Hepatocyte (in vitro differentiated cells): ENCODE results near the gene TPRN. TPM values are rescaled to one million over a fixed set of nuclear protein-coding genes. Genes with fewer than 3 reads are reported as not detected.

Experiments used
- DNase-seq: peaks from one replicate; pipeline ENCODE4 v3.0.0-alpha.2; 2016; ENCODE audit warnings: low spot score
- H2AFZ ChIP-seq: fragments of 200-600 bp; sonication (generic); 2 replicates; pipeline ENCODE4 v1.6.0; 2016; ENCODE audit warnings: antibody characterized with exemption, mild to moderate bottlenecking
- H3K27ac ChIP-seq: fragments of 200-600 bp; sonication (generic); 2 replicates; pipeline ENCODE4 v1.5.1; 2016; ENCODE audit warnings: mild to moderate bottlenecking
- H3K27me3 ChIP-seq: fragments of 200-600 bp; sonication (generic); 2 replicates; pipeline ENCODE4 v1.6.1; 2016
- H3K36me3 ChIP-seq: fragments of 200-600 bp; sonication (generic); replicated peaks from 2 replicates; pipeline ENCODE4 v1.5.1; 2016; ENCODE audit warnings: low read depth; ENCODE audit not compliant: insufficient read depth
- H3K4me1 ChIP-seq: fragments of 200-600 bp; sonication (generic); 2 replicates; pipeline ENCODE4 v1.5.1; 2016; ENCODE audit warnings: mild to moderate bottlenecking, moderate library complexity; ENCODE audit not compliant: insufficient read depth
- H3K4me2 ChIP-seq: fragments of 200-600 bp; sonication (generic); 2 replicates; pipeline ENCODE4 v1.6.0; 2016
- H3K4me3 ChIP-seq: fragments of 200-600 bp; sonication (generic); 2 replicates; pipeline ENCODE4 v1.5.1; 2016; ENCODE audit warnings: mild to moderate bottlenecking
- H3K79me2 ChIP-seq: fragments of 200-600 bp; sonication (generic); 2 replicates; pipeline ENCODE4 v1.6.0; 2017; ENCODE audit warnings: mild to moderate bottlenecking
- H3K9me2 ChIP-seq: fragments of 200-600 bp; sonication (generic); replicated peaks from 2 replicates; pipeline ENCODE4 v1.6.0; 2017; ENCODE audit warnings: mild to moderate bottlenecking; ENCODE audit not compliant: insufficient read depth
- H3K9me3 ChIP-seq: fragments of 200-600 bp; sonication (generic); 2 replicates; pipeline ENCODE4 v1.5.1; 2016; ENCODE audit warnings: low read depth, mild to moderate bottlenecking
- H4K20me1 ChIP-seq: fragments of 200-600 bp; sonication (generic); 2 replicates; pipeline ENCODE4 v1.6.0; 2016; ENCODE audit warnings: mild to moderate bottlenecking; ENCODE audit not compliant: insufficient read depth, poor library complexity, severe bottlenecking
- EZH2 ChIP-seq: fragments of 200-600 bp; sonication (generic); IDR thresholded peaks from 2 replicates; pipeline ENCODE4 v1.6.1; 2016; ENCODE audit warnings: antibody characterized with exemption, mild to moderate bottlenecking, borderline replicate concordance
- EZH2phosphoT487 ChIP-seq: fragments of 200-600 bp; sonication (generic); IDR thresholded peaks from one replicate; pipeline ENCODE4 v1.6.1; 2018; ENCODE audit warnings: antibody characterized with exemption, mild to moderate bottlenecking, low read depth, moderate library complexity; ENCODE audit not compliant: unreplicated experiment, severe bottlenecking
- whole genome bisulfite sequencing: methylation state at CpG from one replicate; pipeline ENCODE4 v1.1.6; 2016; ENCODE audit warnings: low lambda C conversion rate; ENCODE audit errors: missing lambda C conversion rate; 5-methylcytosine and 5-hydroxymethylcytosine counted together
- polyA plus RNA-seq: library from polyadenylated mRNA; unstranded; fragments of >200 nt; fragmentation: Nextera tagmentation; extraction: Ambion mirVana; gene quantifications from 2 replicates; pipeline ENCODE4 v1.2.1, GENCODE V29; 2016
- total RNA-seq: library from RNA; depleted of rRNA; stranded (reverse); fragments of >200 nt; gene quantifications from 2 replicates; pipeline ENCODE4 v1.2.3, GENCODE V29; 2014
- TF ChIP-seq, protein P1 (sequence below): fragments of 200-600 bp; sonication (generic); IDR thresholded peaks from 2 replicates; pipeline ENCODE4 v1.5.1; 2016; ENCODE audit warnings: antibody characterized with exemption, mild to moderate bottlenecking; ENCODE audit not compliant: poor library complexity

The TPRN gene
- total and polyA plus RNA-seq, 2 experiments from 2014 or later, result 34.4 to 104 TPM

GRCh38 chr9:137198902-137199283 lies 1.6 kb downstream of the TPRN start:
- no peak for DNase-seq
- Histone ChIP-seq H2AFZ (no peak overlapping the region), H3K36me3 (no peaks in the 10 kb centered on the region), H3K4me3 (peak overlapping the region; percentile 36), H3K4me2 (peak overlapping the region; percentile 99), H3K27ac (peak overlapping the region; percentile 74), H4K20me1 (peaks cover 53% of the 10 kb centered on the region), H3K9me2 (no peaks in the 10 kb centered on the region), H3K79me2 (peaks cover 85% of the 10 kb centered on the region), H3K9me3 (no peaks in the 10 kb centered on the region), H3K4me1 (peaks cover 54% of the 10 kb centered on the region), H3K27me3 (no peaks in the 10 kb centered on the region)
- 81% methylated on average over 11 of the region's 11 CpGs for WGBS
- TF ChIP-seq EZH2 (no peak), EZH2phosphoT487 (no peak)
- TF ChIP-seq, protein P1, sequence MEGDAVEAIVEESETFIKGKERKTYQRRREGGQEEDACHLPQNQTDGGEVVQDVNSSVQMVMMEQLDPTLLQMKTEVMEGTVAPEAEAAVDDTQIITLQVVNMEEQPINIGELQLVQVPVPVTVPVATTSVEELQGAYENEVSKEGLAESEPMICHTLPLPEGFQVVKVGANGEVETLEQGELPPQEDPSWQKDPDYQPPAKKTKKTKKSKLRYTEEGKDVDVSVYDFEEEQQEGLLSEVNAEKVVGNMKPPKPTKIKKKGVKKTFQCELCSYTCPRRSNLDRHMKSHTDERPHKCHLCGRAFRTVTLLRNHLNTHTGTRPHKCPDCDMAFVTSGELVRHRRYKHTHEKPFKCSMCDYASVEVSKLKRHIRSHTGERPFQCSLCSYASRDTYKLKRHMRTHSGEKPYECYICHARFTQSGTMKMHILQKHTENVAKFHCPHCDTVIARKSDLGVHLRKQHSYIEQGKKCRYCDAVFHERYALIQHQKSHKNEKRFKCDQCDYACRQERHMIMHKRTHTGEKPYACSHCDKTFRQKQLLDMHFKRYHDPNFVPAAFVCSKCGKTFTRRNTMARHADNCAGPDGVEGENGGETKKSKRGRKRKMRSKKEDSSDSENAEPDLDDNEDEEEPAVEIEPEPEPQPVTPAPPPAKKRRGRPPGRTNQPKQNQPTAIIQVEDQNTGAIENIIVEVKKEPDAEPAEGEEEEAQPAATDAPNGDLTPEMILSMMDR, result no peak

DNA sequence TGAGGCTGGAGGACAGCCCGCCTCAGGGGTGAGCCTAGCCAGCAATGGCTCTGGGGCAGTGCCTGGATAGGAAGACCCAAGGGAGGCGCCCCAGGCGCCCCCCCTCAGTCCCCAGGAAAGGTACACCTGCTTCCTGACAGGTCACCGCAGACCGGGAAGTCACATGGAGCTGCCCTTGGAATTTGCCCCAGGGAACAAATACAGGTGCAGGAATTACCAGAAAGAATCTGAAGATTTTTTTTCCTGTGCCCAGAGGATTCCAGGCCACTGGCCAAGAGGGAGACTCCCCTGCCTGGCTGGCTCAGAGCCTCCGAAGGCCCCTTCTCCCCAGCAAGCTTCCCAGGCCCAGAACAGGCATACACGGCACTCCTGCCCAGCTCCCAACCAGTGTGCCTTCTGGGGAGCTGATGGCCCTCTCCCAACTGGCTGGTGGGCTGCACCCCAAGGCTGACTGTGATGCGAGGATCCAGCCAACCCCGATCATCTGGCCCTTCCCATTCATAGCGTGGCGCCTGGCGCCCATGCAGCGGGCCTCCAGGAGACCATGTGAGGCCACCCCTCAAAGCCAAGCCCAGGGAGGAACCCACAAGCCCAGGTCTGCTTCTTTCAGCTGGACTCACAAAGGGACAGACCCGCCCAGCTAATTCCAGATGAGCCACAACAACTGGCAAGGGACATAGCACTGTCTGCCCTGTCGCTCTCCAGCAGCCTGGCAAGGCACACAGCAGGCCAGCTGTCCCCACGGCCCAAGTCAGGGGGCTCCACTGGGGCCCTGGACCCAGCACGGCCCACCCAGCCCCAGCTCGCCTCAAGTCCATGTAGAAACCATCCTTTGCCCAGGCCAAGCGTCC lies 2.3 kb downstream of the TPRN start:
- H3K4me2 ChIP-seq, result peak overlapping the region; percentile 99
- peaks cover 59% of the 10 kb centered on the region for H4K20me1 ChIP-seq
- peaks cover 85% of the 10 kb centered on the region for H3K79me2 ChIP-seq
- WGBS, result 83% methylated on average over 17 of the region's 19 CpGs
- H3K9me3 ChIP-seq, result no peaks in the 10 kb centered on the region
- no peak for TF ChIP-seq EZH2
- TF ChIP-seq, protein P1, result no peak
- peak overlapping the region; percentile 74 for H3K27ac ChIP-seq
- no peaks in the 10 kb centered on the region for H3K27me3 ChIP-seq
- peak overlapping the region; percentile 36 for H3K4me3 ChIP-seq
- peak; percentile 71 for DNase-seq
- H3K4me1 ChIP-seq, result peaks cover 52% of the 10 kb centered on the region
- no peak overlapping the region for H2AFZ ChIP-seq
- H3K9me2 ChIP-seq, result no peaks in the 10 kb centered on the region
- H3K36me3 ChIP-seq, result no peaks in the 10 kb centered on the region

DNA sequence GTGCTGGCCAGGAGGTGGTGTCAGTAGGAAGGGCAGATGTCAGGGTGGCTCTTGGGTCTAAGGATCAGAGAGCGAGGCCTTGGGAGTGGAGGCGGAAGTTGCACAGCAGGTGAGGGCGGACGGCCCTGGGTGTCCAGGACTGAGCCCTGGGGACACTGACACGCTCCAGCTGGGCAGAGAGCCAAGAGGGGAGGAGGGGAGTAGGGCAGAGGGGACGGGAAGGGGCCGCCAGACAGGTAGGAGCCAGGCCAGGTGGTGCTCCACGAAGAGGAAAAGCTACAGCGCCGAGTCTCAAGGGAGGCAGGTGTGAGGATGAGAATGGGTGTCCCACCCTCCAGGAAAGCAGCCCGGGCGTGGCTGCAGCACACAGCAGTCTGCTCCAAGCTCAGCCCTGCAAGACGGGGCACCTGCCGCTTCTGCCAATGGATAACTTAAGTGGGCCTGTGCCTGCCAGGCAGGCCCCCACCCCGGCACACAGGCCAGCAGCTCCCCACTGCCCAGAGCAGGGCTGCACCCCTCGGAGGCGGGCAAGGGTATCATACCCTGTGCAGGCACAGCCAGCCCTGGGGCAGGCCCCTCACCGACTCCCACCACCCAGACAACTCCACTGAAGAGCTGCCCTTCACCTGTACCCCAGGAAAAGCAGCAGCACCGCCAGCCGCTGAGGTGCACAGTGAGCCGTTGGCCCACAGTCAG lies 4.9 kb downstream of the TPRN start:
- Histone ChIP-seq H4K20me1 (peaks cover 65% of the 10 kb centered on the region), H3K27ac (peak overlapping the region; percentile 58)

More for the DNA sequence above, 4.9 kb downstream of the TPRN start:
- WGBS, result 81% methylated on average over 18 of the region's 21 CpGs
- no peaks in the 10 kb centered on the region for H3K27me3 ChIP-seq
- H3K9me2 ChIP-seq, result no peaks in the 10 kb centered on the region
- H3K4me3 ChIP-seq, result no peak overlapping the region
- peaks cover 44% of the 10 kb centered on the region for H3K4me1 ChIP-seq
- peaks cover 91% of the 10 kb centered on the region for H3K79me2 ChIP-seq
- H2AFZ ChIP-seq, result no peak overlapping the region
- H3K4me2 ChIP-seq, result peak overlapping the region; percentile 99
- peak; percentile 65 for DNase-seq
- H3K9me3 ChIP-seq, result no peaks in the 10 kb centered on the region
- TF ChIP-seq EZH2phosphoT487, result no peak
- TF ChIP-seq EZH2, result no peak
- TF ChIP-seq, protein P1, result no peak
- H3K36me3 ChIP-seq, result no peaks in the 10 kb centered on the region
